Measurements from ENCODE around the gene NOP53.
"Not testable (repeated sequence)": the region's sequence is repeated elsewhere in the genome, so short reads cannot be mapped to it uniquely, and the experiment has no call there.

The NOP53 gene

DNA sequence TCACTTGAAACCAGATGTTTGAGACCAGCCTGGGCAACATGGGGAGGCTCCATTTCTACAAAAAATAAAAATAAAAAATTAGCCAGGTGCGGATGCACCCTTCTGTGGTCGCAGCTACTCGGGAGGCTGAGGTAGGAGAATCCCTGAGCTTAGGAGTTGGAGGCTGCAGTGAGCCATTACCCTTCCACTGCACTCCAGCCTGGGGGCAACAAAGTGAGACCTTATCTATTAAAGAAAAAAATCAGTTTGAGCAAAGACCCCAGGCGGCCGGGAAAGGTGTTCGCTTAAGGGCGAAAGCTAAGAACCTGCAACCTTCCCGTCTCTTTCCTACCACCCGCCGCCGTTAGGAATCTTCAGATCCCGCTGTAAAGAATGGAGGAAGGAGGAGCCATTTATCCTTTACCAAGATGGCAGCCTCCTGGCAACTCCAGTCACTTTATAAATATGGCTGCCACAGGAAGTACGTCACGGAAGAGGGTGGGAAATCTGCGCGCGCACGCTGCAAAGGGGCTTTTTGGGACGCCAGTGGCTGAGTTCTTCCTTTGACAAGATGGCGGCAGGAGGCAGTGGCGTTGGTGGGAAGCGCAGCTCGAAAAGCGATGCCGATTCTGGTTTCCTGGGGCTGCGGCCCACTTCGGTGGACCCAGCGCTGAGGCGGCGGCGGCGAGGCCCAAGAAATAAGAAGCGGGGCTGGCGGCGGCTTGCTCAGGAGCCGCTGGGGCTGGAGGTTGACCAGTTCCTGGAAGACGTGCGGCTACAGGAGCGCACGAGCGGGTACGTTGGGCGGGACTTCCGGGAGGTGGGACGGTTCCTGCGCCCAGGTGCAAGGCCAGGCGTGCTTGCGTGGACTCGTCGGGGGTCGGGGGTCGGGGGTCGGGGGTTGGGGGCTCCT is at the start of gene NOP53:
Gene NOP53, plus strand, starts transcription at position 537 of the 892 bp plus-strand sequence. Its CDS starts 14 bp downstream, at position 551.
- peak; percentile 90 for DNase-seq

GRCh38 chr19:47696635-47697034 is 48.7 kb upstream of the NOP53 start:
- DNase-seq = no peak

- DNase-seq = no peak
Observed at GRCh38 chr19:47697863-47698609, 47.3 kb upstream of the NOP53 start.

- DNase-seq = no peak
Observed at GRCh38 chr19:47698631-47699359, 46.6 kb upstream of the NOP53 start.

- DNase-seq = no peak
Observed at GRCh38 chr19:47699360-47699917, 45.9 kb upstream of the NOP53 start.

GRCh38 chr19:47700934-47701716 is 44.2 kb upstream of the NOP53 start:
- DNase-seq = no peak

DNA sequence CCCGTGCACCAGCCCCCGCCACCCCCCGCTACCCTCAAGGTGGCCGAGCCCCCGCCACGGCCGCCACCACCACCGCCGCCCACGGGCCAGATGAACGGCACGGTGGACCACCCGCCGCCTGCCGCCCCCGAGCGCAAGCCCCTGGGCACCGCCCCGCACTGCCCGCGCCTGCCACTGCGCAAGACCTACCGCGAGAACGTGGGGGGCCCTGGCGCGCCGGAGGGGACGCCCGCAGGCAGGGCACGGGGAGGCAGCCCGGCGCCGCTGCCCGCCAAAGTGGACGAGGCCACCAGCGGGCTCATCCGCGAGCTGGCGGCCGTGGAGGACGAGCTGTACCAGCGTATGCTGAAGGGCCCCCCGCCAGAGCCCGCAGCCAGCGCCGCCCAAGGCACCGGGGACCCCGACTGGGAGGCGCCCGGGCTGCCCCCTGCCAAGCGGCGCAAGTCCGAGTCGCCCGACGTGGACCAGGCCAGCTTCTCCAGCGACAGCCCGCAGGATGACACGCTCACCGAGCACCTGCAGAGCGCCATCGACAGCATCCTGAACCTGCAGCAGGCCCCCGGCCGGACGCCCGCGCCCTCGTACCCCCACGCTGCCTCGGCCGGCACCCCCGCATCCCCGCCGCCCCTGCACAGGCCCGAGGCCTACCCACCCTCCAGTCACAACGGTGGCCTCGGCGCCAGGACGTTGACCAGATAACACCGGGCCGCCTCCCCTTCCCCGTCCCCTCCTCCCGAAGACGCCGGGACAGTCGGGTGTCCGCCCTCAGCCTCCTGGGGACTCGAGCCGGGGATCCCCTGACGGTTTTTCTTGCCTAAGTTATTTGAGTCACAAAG is 43.4 kb upstream of the NOP53 start:
- DNase-seq = no peak

DNA sequence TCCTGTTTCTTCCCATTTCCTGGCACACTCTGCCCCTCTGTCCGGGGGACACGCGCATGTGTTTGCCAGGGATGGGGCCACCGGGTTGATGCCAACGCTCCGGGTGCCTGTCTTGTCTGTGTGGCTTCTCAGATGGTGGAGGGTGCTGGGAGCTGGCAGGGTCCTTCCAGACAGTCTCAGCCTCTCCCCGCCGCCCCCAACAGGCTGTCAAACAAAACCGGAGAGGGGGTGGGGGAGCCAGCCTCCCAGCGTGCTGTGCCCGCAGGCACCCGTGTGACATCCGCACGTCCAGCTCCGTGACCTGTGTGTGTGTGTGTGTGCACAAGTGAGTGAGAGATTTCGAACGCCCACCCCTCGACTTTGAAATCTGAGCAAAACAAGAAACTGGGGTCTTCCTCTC is 42.7 kb upstream of the NOP53 start:
- no peak for DNase-seq

GRCh38 chr19:47703301-47703700 is 42.0 kb upstream of the NOP53 start:
- no peak for DNase-seq

DNA sequence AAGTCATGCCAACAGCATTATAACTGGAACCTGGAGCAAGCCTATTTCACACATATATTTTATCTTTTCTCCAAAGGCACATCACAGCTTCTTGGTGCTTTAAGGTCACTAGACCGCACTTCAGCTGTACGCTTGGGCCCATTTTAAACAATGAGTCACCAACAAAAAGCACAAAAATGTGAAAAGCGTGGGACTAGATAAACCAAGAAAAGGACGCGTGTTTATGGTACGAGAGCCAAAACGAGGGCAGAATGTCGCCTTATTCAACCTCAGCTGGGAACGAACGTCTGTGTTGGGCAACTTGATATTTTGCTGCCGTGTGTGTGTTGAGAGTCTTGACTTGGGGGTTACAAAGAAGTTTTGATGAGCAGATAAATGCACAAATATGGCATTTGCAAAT is 41.3 kb upstream of the NOP53 start:
- no peak for DNase-seq

- DNase-seq = no peak
Observed at GRCh38 chr19:47704656-47705055, 40.7 kb upstream of the NOP53 start.

DNA sequence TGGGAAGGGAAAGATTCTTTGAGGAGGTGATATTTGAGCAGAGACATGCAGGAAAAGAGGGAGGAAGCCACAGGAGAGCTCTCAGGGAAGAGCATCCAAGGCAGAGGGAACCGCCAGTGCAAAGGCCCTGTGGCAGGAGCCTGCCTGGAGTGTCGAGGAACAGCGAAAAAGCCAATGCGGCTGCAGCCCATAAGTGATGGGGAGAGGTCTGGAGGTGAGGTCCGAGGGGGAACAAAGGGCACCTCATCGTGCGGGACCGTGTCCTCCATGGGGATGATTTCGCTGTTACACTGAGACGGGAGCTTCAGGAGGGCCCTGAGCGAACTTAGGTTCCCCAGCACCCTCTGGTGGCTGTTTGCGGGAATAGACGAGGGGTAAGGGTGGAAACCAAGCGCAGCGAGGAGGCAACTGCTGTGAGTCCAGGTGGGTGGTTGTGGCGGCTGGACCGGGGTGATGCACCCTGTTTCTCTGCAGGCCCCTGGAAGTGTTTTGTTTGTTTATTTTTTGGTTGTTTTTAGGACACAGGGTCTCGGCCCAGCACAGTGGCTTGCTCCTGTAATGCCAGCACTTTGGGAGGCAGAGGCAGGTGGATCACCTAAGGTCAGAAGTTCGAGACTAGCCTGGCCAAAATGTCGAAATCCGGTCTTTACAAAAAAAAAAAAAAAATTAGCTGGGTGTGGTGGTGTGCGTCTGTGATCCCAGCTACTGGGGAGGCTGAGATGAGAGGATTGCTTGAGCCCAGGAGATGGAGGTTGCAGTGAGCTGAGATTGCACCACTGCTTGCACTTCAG is 38.0 kb upstream of the NOP53 start:
- DNase-seq = peak; percentile 14

GRCh38 chr19:47711652-47712242 is 33.6 kb upstream of the NOP53 start:
- DNase-seq = no peak

DNA sequence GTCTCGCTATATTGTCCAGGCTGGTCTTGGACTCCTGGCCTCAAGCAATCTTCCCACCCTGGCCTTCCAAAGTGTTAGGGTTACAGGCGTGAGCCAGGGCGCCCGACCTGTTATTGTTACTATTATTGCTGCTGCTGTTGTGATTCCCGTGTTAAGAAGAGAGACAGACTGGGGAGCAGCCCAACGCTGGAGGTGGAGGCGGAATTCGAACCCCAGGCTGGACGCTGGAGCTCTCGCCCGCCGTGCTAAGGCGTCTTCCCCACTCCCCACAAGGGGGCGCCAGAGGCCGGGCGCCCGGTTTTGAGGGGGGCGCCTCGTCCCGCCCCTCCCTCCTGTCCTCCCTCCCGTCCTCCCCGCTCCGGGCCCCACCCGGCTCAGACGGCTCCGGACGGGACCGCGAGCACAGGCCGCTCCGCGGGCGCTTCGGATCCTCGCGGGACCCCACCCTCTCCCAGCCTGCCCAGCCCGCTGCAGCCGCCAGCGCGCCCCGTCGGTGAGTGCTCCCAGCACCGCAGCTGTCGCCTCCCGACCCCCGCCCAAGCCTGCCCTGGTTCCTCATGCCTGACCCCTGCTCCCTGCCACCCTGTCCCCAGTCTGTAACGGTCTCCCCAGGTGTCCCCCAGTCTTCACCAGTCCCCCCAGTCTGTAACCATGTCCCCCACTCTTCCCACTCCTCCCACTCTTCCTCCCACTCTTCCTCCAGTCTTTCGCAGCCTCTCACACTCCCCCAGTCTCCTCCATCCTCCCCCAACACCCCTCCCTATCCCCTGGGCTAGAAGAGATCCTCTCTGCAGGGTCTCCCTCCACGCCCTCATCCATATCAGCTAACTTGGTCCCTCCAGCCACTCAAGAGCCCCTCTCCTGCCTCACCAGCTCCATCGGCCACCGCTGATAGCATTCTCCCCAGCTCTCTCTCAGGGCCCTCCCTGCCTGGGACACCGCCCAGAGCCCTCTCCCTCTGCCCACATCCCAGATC is 32.0 kb upstream of the NOP53 start, which contains the start of gene EHD2:
Gene EHD2, plus strand, starts transcription at position 377 of the 976 bp plus-strand sequence. CDS start 3,191 bp downstream, outside the sequence.
- DNase-seq = no peak

- DNase-seq = no peak
Observed at GRCh38 chr19:47714339-47714738, 31.0 kb upstream of the NOP53 start.

DNA sequence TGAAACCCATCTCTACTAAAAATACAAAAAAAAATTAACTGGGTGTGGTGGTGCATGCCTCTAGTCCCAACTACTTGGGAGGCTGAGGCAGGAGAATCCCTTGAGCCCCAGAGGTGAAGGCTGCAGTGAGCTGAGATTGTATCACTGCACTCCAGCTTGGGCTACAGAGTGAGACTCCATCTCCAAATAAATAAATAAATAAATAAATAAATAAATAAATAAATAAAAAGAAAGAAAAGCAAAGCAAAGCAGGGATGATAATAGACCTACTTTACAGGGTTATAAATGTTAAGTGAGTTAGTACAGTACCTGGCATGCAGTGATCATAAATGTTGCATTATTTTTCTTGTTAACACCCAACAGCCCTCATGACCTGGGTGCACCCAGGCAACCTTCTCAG is 30.5 kb upstream of the NOP53 start:
- DNase-seq = not testable (repeated sequence)

DNA sequence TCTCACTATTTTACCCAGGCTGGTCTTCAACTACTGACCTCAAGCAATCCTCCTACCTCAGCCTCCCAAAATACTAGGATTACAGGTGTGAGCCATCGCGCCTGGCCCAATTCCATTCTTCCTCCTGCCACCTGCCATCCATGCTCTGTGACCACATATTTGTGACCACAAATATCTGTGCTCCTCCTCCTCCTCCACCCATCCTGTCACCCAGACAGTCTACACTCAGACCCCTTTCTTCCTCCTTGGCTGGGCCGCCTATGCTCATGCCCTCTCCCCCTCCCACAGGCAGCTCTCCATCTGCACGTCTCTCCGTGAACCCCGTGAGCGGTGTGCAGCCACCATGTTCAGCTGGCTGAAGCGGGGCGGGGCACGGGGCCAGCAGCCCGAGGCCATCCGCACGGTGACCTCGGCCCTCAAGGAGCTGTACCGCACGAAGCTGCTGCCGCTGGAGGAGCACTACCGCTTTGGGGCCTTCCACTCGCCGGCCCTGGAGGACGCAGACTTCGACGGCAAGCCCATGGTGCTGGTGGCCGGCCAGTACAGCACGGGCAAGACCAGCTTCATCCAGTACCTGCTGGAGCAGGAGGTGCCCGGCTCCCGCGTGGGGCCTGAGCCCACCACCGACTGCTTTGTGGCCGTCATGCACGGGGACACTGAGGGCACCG is 28.9 kb upstream of the NOP53 start:
- DNase-seq = no peak
